ENCODE results near the gene UNC13A.
"Not testable (repeated sequence)": the region's sequence is repeated elsewhere in the genome, so short reads cannot be mapped to it uniquely, and the experiment has no call there.

The UNC13A gene

GRCh38 chr19:17599780-17600179 is 88.4 kb downstream of the UNC13A start:
- DNase-seq, result no peak

- no peak for DNase-seq
Measured at GRCh38 chr19:17598953-17599352, 89.2 kb downstream of the UNC13A start.

GRCh38 chr19:17598063-17598462 is 90.1 kb downstream of the UNC13A start:
- DNase-seq, result not testable (repeated sequence)

GRCh38 chr19:17594296-17594695 is 93.9 kb downstream of the UNC13A start:
- not testable (repeated sequence) for DNase-seq

- DNase-seq, result no peak
Measured at GRCh38 chr19:17590866-17591265, 97.3 kb downstream of the UNC13A start.

GRCh38 chr19:17585395-17585794 is 102.8 kb downstream of the UNC13A start:
- DNase-seq, result not testable (repeated sequence)

GRCh38 chr19:17584132-17584531 is 104.0 kb downstream of the UNC13A start:
- DNase-seq, result no peak

GRCh38 chr19:17582613-17583012 is 105.5 kb downstream of the UNC13A start:
- no peak for DNase-seq

- DNase-seq, result no peak
Measured at GRCh38 chr19:17581211-17581874, 106.8 kb downstream of the UNC13A start.

- no peak for DNase-seq
Measured at GRCh38 chr19:17580470-17581144, 107.5 kb downstream of the UNC13A start.

- DNase-seq, result peak; percentile 93
Measured at GRCh38 chr19:17579661-17580244, 108.4 kb downstream of the UNC13A start.

- DNase-seq, result no peak
Measured at GRCh38 chr19:17577457-17578097, 110.6 kb downstream of the UNC13A start.

GRCh38 chr19:17576758-17577456 is 111.2 kb downstream of the UNC13A start:
- DNase-seq, result peak; percentile 94

- DNase-seq, result peak; percentile 71
Measured at GRCh38 chr19:17575871-17576757, 112.0 kb downstream of the UNC13A start.

GRCh38 chr19:17572638-17573037 is 115.5 kb downstream of the UNC13A start:
- DNase-seq, result no peak

GRCh38 chr19:17570791-17571190 is 117.4 kb downstream of the UNC13A start:
- no peak for DNase-seq

GRCh38 chr19:17570291-17570690 is 117.9 kb downstream of the UNC13A start:
- DNase-seq, result not testable (repeated sequence)

GRCh38 chr19:17567940-17568339 is 120.2 kb downstream of the UNC13A start:
- DNase-seq, result no peak

GRCh38 chr19:17565611-17566010 is 122.5 kb downstream of the UNC13A start:
- no peak for DNase-seq

GRCh38 chr19:17564781-17565180 is 123.4 kb downstream of the UNC13A start:
- no peak for DNase-seq

- DNase-seq, result no peak
Measured at GRCh38 chr19:17562561-17562960, 125.6 kb downstream of the UNC13A start.

GRCh38 chr19:17562097-17562496 is 126.1 kb downstream of the UNC13A start:
- DNase-seq, result no peak
